ENCODE data around the gene RSPH10B.
A peak's percentile ranks its signal among the peaks of the same experiment; 100 is the strongest.
"Not testable (repeated sequence)": the region's sequence is repeated elsewhere in the genome, so short reads cannot be mapped to it uniquely, and the experiment has no call there.

RSPH10B gene

GRCh38 chr7:5926263-5926870, 44.1 kb downstream of the RSPH10B start:
- DNase-seq = not testable (repeated sequence)

GRCh38 chr7:5924630-5925029, 45.9 kb downstream of the RSPH10B start:
- DNase-seq = not testable (repeated sequence)

DNA sequence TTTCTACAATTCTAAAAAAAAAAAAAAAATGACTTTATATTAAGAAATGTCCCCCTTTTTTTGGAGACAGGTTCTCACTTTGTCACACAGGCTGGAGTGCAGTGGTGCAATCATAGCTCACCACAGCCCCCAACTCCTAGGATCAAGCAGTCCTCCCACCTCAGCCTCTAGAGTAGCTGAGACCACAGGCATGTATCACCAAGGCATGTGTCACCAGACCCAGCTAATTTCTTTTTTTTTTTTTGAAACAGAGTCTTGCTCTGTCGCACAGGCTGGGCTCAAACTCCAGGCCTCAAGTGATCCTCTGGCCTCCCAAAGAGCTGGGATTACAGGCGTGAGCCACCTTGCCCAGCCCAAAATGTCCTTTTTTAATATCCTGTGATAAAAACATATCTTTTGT, 46.3 kb downstream of the RSPH10B start:
- DNase-seq = not testable (repeated sequence)

DNA sequence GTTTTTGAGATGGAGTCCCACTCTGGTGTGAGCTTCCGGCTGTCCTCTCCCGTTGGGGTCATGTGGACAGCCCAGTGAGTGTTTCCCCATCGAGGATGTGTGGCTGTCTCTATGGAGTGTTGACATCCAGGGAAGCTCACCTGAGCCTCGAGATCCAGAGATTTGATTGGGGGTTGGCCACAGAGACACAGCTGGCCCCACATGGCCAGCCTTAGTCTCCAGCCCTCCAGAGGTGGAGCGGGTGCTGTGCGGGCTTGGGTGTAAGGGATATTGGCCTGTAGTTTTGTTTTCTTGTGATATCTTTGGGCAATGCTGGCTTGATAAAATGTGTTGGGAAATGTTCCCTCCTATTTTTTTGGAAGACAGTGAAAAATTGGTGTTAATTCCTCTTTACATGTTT, 54.0 kb downstream of the RSPH10B start:
- DNase-seq = not testable (repeated sequence)

GRCh38 chr7:5908835-5909234, 61.7 kb downstream of the RSPH10B start:
- DNase-seq = not testable (repeated sequence)

- not testable (repeated sequence) for DNase-seq
These were observed 65.8 kb downstream of the RSPH10B start for GRCh38 chr7:5904726-5905125.

DNA sequence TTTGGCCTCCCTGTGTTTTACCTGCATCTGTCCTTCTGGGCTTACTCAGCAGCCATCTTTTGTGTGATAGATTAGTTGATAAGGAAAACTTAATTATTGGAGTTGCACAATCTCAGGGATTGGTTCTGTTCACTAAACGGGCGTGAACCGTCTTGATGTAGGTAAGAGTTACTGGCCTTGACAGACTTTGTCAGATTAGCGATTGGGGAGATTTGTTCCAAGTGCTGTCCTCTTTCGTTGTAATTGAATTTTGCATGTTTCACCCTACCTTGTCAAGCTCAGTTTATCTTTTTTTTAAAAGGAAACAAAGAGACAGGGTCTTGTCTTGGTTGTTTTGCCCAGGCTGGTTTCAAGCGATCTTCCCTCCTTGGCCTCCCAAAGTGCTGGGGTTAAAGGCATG, 67.5 kb downstream of the RSPH10B start:
- not testable (repeated sequence) for DNase-seq

GRCh38 chr7:5898480-5899224, 71.8 kb downstream of the RSPH10B start, which contains the start of gene CCZ1:
Gene CCZ1, plus strand, starts transcription at chr7:5898733. Its CDS starts 67 bp downstream, at chr7:5898800.
- peak in 1 of 2 experiments; percentile 45 for DNase-seq

- DNase-seq = not testable (repeated sequence)
These were observed 73.0 kb downstream of the RSPH10B start for GRCh38 chr7:5897369-5897919.

DNA sequence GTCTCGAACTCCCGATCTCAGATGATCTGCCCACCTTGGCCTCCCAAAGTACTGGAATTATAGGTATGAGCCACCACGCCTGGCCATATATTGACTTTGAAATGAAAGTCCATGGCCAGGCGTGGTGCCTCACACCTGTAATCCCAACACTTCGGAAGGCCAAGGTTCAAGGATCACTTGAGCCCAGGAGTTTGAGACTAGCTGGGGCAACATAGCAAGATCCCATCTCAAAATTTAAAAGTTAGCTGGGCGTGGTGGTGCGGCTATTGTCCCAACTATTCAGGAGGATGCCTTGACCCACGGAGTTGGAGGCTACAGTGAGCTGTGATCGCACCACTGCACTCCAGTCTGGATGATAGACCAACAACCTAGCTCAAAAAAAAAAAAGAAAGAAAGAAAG, 78.0 kb downstream of the RSPH10B start:
- DNase-seq = no peak

DNA sequence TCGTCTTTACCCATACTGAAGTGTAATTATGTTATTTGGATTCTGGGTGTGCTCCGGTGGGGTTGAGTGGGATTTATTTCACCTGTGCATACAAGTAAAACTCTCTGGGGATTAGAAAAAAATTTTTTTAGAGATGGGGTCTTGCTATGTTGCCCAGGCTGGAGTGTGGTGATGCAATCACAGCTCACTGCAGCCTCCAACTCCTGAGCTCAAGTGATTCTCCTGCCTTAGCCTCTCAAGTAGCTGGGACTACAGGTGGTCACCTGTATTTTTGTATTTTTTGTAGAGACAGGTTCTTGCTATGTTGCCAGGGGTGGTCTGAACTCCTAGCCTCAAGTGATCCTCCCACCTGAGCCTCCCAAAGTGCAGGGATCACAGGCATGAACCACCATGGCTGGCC, 80.2 kb downstream of the RSPH10B start:
- not testable (repeated sequence) for DNase-seq

GRCh38 chr7:5888021-5888420, 82.5 kb downstream of the RSPH10B start:
- not testable (repeated sequence) for DNase-seq

- not testable (repeated sequence) for DNase-seq
These were observed 86.1 kb downstream of the RSPH10B start for GRCh38 chr7:5884431-5884830.

DNA sequence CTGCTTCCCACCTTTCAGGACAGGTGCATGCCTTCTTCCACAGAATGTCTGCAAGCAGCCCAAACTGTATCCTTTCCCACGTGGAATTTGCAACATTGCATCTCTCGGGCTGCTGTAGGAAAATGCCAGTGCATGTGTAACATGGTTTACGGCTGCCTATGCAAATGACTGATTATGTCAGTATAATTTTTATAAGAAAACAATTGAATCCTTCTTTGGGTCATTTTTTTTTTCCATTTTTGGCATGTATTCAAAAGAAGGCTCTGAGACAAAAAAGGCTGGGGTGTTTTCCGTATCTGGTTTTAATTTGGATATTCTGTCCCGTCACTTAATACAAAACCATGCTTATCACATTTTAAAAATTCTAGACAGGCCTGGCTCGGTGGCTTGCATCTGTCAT, 90.4 kb downstream of the RSPH10B start:
- DNase-seq = not testable (repeated sequence)

GRCh38 chr7:5879591-5879990, 90.9 kb downstream of the RSPH10B start:
- DNase-seq = not testable (repeated sequence)
